ENCODE measurements around the gene ONECUT1.

DNA sequence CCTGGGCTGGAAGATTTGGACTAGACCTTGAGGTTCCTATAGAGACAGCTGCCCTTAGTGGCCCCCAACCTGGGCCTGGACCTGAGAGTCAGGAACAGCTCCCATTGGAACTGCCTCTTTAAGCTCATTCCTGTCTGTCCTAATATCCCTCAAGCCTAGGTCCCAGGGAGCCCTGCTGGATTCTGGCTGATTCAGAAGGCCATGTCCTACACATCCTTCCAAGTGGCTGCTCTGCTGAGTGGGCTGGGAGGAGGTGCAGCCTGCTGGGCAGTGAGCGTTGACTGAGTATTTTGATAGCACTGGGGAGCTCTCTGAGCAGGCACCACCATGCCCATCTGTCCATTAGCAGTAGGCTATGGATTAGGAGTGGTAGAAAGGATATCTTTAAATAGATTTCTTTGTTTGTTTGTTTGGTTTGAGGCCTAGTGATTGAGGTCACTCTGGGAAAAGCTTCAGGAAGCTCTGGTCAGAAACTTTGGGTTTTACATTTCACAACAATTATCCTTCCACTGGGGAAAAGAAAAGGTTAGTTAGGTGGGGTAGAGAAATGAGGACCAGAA lies 56.4 kb downstream of the ONECUT1 start:
- TF ChIP-seq EP300 (IDR thresholded peaks at IDR 0.05) (no peak), POLR2A (IDR thresholded peaks at IDR 0.05; ENCODE audit: low read depth) (no peak)
- TF ChIP-seq, protein P1, sequence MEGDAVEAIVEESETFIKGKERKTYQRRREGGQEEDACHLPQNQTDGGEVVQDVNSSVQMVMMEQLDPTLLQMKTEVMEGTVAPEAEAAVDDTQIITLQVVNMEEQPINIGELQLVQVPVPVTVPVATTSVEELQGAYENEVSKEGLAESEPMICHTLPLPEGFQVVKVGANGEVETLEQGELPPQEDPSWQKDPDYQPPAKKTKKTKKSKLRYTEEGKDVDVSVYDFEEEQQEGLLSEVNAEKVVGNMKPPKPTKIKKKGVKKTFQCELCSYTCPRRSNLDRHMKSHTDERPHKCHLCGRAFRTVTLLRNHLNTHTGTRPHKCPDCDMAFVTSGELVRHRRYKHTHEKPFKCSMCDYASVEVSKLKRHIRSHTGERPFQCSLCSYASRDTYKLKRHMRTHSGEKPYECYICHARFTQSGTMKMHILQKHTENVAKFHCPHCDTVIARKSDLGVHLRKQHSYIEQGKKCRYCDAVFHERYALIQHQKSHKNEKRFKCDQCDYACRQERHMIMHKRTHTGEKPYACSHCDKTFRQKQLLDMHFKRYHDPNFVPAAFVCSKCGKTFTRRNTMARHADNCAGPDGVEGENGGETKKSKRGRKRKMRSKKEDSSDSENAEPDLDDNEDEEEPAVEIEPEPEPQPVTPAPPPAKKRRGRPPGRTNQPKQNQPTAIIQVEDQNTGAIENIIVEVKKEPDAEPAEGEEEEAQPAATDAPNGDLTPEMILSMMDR (IDR thresholded peaks at IDR 0.05), result no peak

Measured in esophagus muscularis mucosa (tissue), 4 donors.